WTC11 (cell line): ENCODE measurements around the gene BPI. TPM values are rescaled to one million over a fixed set of nuclear protein-coding genes. Genes with fewer than 3 reads are reported as not detected.

Experiments
- ATAC-seq: fragments of 200-7000 bp; cut with Tn5 transposase; 2 replicates; pipeline ENCODE4 v1.10.0; 2021; ENCODE audit warnings: mild to moderate bottlenecking, moderate library complexity
- CTCF ChIA-PET: fragments of 300-600 bp; sonication (Branson Sonifier 250); formaldehyde crosslinking; loops from one replicate; lab custom pipeline; 2021; ENCODE audit warnings: antibody characterized with exemption; lab: Charles Lee
- POLR2A ChIA-PET: fragments of 350-600 bp; sonication (Branson Sonifier 250); formaldehyde crosslinking; loops from one replicate; lab custom pipeline; 2021; ENCODE audit warnings: antibody characterized with exemption; lab: Charles Lee
- DNase-seq: peaks from one replicate; pipeline ENCODE4 v3.0.0; 2021; ENCODE audit warnings: low spot score
- H3K27ac Mint-ChIP-seq: 2 replicates; pipeline ENCODE4 v1.8.0; 2021; ENCODE audit warnings: mixed read lengths
- H3K27me3 Mint-ChIP-seq: 2 replicates; pipeline ENCODE4 v1.8.0; 2021; ENCODE audit warnings: low read depth, mild to moderate bottlenecking, moderate library complexity, mixed read lengths
- H3K36me3 Mint-ChIP-seq: 2 replicates; pipeline ENCODE4 v1.8.0; 2021; ENCODE audit warnings: mixed read lengths
- H3K4me1 Mint-ChIP-seq: 2 replicates; pipeline ENCODE4 v1.8.0; 2022; ENCODE audit warnings: mixed read lengths
- H3K4me3 Mint-ChIP-seq: 2 replicates; pipeline ENCODE4 v1.8.0; 2021; ENCODE audit warnings: mild to moderate bottlenecking, moderate library complexity, mixed read lengths
- H3K9me3 Mint-ChIP-seq: 2 replicates; pipeline ENCODE4 v1.8.0; 2021; ENCODE audit warnings: mixed read lengths
- CREM ChIP-seq: sonication (generic); formaldehyde crosslinking; IDR thresholded peaks from 2 replicates; pipeline ENCODE4 v1.8.1; 2022; ENCODE audit warnings: mild to moderate bottlenecking, missing genetic modification reagents, moderate library complexity
- FOXP1 ChIP-seq: sonication (generic); formaldehyde crosslinking; IDR thresholded peaks from 2 replicates; pipeline ENCODE4 v1.8.0; 2022; ENCODE audit warnings: missing genetic modification reagents, mild to moderate bottlenecking, moderate library complexity, borderline replicate concordance
- JAZF1 ChIP-seq: fragments of 250-450 bp; sonication (Bioruptor Pico); IDR thresholded peaks from 2 replicates; pipeline ENCODE4 v1.9.0; 2021; ENCODE audit warnings: moderate library complexity, mild to moderate bottlenecking, inconsistent platforms
- MXD4 ChIP-seq: fragments of 250-450 bp; sonication (Bioruptor Pico); IDR thresholded peaks from 2 replicates; pipeline ENCODE4 v1.8.0; 2021; ENCODE audit warnings: mild to moderate bottlenecking, moderate library complexity, borderline replicate concordance
- SOX15 ChIP-seq: fragments of 250-450 bp; sonication (Bioruptor Pico); IDR thresholded peaks from 2 replicates; pipeline ENCODE4 v1.9.0; 2021; ENCODE audit warnings: mild to moderate bottlenecking
- ZNF219 ChIP-seq: sonication (generic); formaldehyde crosslinking; IDR thresholded peaks from 2 replicates; pipeline ENCODE4 v1.8.0; 2023; ENCODE audit warnings: missing genetic modification reagents, mild to moderate bottlenecking, borderline replicate concordance
- ZNF232 ChIP-seq: sonication (generic); formaldehyde crosslinking; IDR thresholded peaks from 2 replicates; pipeline ENCODE4 v1.8.0; 2022; ENCODE audit warnings: mild to moderate bottlenecking, missing genetic modification reagents
- ZNF423 ChIP-seq: fragments of 250-450 bp; sonication (Bioruptor Pico); IDR thresholded peaks from 2 replicates; pipeline ENCODE4 v2.1.2; 2022; ENCODE audit warnings: mild to moderate bottlenecking, moderate library complexity
- total RNA-seq: library from RNA; stranded (reverse); gene quantifications from 3 replicates; pipeline ENCODE4 v1.2.3, GENCODE V29; 2021
- TF ChIP-seq, protein P1 (sequence below): fragments of 250-450 bp; sonication (Bioruptor Pico); IDR thresholded peaks from 2 replicates; pipeline ENCODE4 v2.1.2; 2022; ENCODE audit warnings: mild to moderate bottlenecking, moderate library complexity
- TF ChIP-seq, protein P2 (sequence below): sonication (generic); formaldehyde crosslinking; IDR thresholded peaks from 2 replicates; pipeline ENCODE4 v1.8.1; 2022; ENCODE audit warnings: mild to moderate bottlenecking, missing genetic modification reagents, moderate library complexity, borderline replicate concordance
- TF ChIP-seq, protein P3 (sequence below): sonication (generic); formaldehyde crosslinking; IDR thresholded peaks from 2 replicates; pipeline ENCODE4 v1.8.1; 2023; ENCODE audit warnings: mild to moderate bottlenecking, missing genetic modification reagents

Gene BPI
- total RNA-seq, 1 experiment from 2014 or later, result not detected

DNA sequence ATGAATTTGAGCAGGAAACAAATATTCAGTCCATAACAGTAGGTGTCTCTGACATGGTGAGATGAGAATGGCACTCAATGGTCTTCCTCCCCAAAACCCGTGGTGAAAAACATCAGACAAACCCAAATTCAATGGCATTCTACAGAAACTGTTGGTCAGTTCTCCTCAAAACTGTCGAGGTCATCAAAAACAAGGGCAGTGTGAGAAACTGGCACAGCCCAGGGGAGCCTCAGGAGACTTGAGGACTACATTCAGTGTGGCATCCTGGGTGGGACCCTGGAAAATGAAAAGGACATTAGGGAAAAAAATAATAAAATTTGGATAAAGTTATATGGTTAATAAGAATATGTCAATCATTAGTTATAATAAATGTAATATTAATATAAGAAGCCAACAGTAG, 82.9 kb downstream of the BPI start:
- DNase-seq (no peak), ATAC-seq (no peak)
- POLR2A ChIA-PET, result no interaction called here
- TF ChIP-seq, protein P1, sequence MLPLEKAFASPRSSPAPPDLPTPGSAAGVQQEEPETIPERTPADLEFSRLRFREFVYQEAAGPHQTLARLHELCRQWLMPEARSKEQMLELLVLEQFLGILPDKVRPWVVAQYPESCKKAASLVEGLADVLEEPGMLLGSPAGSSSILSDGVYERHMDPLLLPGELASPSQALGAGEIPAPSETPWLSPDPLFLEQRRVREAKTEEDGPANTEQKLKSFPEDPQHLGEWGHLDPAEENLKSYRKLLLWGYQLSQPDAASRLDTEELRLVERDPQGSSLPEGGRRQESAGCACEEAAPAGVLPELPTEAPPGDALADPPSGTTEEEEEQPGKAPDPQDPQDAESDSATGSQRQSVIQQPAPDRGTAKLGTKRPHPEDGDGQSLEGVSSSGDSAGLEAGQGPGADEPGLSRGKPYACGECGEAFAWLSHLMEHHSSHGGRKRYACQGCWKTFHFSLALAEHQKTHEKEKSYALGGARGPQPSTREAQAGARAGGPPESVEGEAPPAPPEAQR (CRISPR knock-in tag), result no peak
- TF ChIP-seq FOXP1 (CRISPR knock-in tag) (no peak), MXD4 (CRISPR knock-in tag) (no peak), ZNF423 (CRISPR knock-in tag) (no peak), ZNF232 (CRISPR knock-in tag) (no peak), JAZF1 (CRISPR knock-in tag) (no peak), ZNF219 (CRISPR knock-in tag) (no peak), SOX15 (no peak), CREM (no peak)
- TF ChIP-seq, protein P2, sequence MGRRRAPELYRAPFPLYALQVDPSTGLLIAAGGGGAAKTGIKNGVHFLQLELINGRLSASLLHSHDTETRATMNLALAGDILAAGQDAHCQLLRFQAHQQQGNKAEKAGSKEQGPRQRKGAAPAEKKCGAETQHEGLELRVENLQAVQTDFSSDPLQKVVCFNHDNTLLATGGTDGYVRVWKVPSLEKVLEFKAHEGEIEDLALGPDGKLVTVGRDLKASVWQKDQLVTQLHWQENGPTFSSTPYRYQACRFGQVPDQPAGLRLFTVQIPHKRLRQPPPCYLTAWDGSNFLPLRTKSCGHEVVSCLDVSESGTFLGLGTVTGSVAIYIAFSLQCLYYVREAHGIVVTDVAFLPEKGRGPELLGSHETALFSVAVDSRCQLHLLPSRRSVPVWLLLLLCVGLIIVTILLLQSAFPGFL (CRISPR knock-in tag), result no peak
- TF ChIP-seq, protein P3, sequence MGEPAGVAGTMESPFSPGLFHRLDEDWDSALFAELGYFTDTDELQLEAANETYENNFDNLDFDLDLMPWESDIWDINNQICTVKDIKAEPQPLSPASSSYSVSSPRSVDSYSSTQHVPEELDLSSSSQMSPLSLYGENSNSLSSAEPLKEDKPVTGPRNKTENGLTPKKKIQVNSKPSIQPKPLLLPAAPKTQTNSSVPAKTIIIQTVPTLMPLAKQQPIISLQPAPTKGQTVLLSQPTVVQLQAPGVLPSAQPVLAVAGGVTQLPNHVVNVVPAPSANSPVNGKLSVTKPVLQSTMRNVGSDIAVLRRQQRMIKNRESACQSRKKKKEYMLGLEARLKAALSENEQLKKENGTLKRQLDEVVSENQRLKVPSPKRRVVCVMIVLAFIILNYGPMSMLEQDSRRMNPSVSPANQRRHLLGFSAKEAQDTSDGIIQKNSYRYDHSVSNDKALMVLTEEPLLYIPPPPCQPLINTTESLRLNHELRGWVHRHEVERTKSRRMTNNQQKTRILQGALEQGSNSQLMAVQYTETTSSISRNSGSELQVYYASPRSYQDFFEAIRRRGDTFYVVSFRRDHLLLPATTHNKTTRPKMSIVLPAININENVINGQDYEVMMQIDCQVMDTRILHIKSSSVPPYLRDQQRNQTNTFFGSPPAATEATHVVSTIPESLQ, result no peak
- H3K36me3 Mint-ChIP-seq, result no peaks in the 10 kb centered on the region; the same call in 1 of the 2 replicates
- CTCF ChIA-PET, result interaction anchor here (1.0 to 2.9 kb wide), 5 partner anchors 18 to 86 kb away, joined by 4 to 20 read pairs (median 5); partner anchors contain the start of gene RALGAPB
- H3K4me1 Mint-ChIP-seq, result peaks cover 13% of the 10 kb centered on the region
- H3K27me3 Mint-ChIP-seq, result no peaks in the 10 kb centered on the region
- no peak overlapping the region for H3K4me3 Mint-ChIP-seq
- no peak overlapping the region for H3K27ac Mint-ChIP-seq
- H3K9me3 Mint-ChIP-seq, result peaks cover 34% of the 10 kb centered on the region

Other genes starting within 250 kb of the BPI start
- gene TGM2, start 138.9 kb upstream of the BPI start, total RNA-seq, result 1.5 to 2.1 TPM (median 1.8 TPM) in 3 replicates
- gene KIAA1755, start 43.4 kb upstream of the BPI start, total RNA-seq, result 0.16 to 0.50 TPM (median 0.27 TPM) in 3 replicates
- gene LBP, start 42.3 kb downstream of the BPI start, total RNA-seq, result 0.27 to 0.37 TPM (median 0.34 TPM) in 3 replicates
- 52.0 to 71.6 TPM (median 57.4 TPM) in 3 replicates for gene SNHG17, start 131.2 kb downstream of the BPI start, total RNA-seq
- 29.4 to 36.7 TPM (median 31.4 TPM) in 3 replicates for gene RALGAPB, start 168.7 kb downstream of the BPI start, total RNA-seq